GM12878 (cell line): ENCODE results near the gene KATNBL1. TPM values are rescaled to one million over a fixed set of nuclear protein-coding genes. Genes with fewer than 3 reads are reported as not detected.

Experiments used
- ATAC-seq: fragments of 200-7000 bp; cut with Tn5 transposase; 3 replicates; pipeline ENCODE4 v1.9.1; 2020; ENCODE audit warnings: mild to moderate bottlenecking, moderate library complexity
- BruUV-seq: library from RNA; stranded (reverse); fragments of 400-500 nt; replicated peaks from 2 replicates; lab custom pipeline; 2021; lab: Mats Ljungman, UMichigan
- CTCF ChIA-PET: fragments of 300-600 bp; sonication (Branson Sonifier 250); formaldehyde crosslinking; extraction: SDS; loops from one replicate; lab custom pipeline; 2021; ENCODE audit warnings: inconsistent platforms; lab: Yijun Ruan, JAX
- POLR2A ChIA-PET: fragments of 350-600 bp; formaldehyde crosslinking; extraction: SDS; loops from one replicate; lab custom pipeline; 2021; ENCODE audit warnings: inconsistent platforms; lab: Charles Lee
- RAD21 ChIA-PET: fragments of 300-600 bp; sonication (Branson Sonifier 250); formaldehyde crosslinking; loops from one replicate; lab custom pipeline; 2023; ENCODE audit warnings: antibody characterized with exemption; ENCODE audit not compliant: unreplicated experiment; lab: Charles Lee
- SMC1A ChIA-PET: fragments of 300-600 bp; sonication (Branson Sonifier 250); formaldehyde crosslinking; loops from one replicate; lab custom pipeline; 2023; ENCODE audit not compliant: unreplicated experiment, uncharacterized antibody; lab: Charles Lee
- DNase-seq: peaks from one replicate; pipeline ENCODE4 v3.0.0-alpha.2; 2011; ENCODE audit warnings: low read depth, low spot score
- FAIRE-seq: peaks from 3 replicates; lab custom pipeline; 2011; peaks lifted over from hg19 to GRCh38; lab: Jason Lieb, UNC
- H2AFZ ChIP-seq: 2 replicates; pipeline ENCODE4 v1.6.0; 2011; ENCODE audit warnings: low read depth, low read length, control low read depth; ENCODE audit not compliant: control insufficient read depth
- H3K27ac ChIP-seq: 2 replicates; pipeline ENCODE4 v1.5.1; 2011; ENCODE audit warnings: control low read depth; ENCODE audit not compliant: control insufficient read depth, insufficient read depth
- H3K27me3 ChIP-seq, 2 experiments: replicated peaks in 1 of 2; 2 replicates each; pipeline versions ENCODE4 v1.6.0 to v1.6.1; 2011; ENCODE audit warnings: low read length in 1 of 2; ENCODE audit not compliant: control insufficient read depth in 2 of 2, insufficient read depth in 2 of 2
- H3K36me3 ChIP-seq, 2 experiments: 2 replicates each; pipeline ENCODE4 v1.5.1; 2011; ENCODE audit warnings: low read length in 1 of 2; ENCODE audit not compliant: control insufficient read depth in 2 of 2, insufficient read depth in 2 of 2
- H3K4me1 ChIP-seq: 2 replicates; pipeline ENCODE4 v1.6.1; 2011; ENCODE audit warnings: mild to moderate bottlenecking, low read length, moderate library complexity, mixed read lengths; ENCODE audit not compliant: control insufficient read depth, insufficient read depth
- H3K4me2 ChIP-seq: 2 replicates; pipeline ENCODE4 v1.6.0; 2011; ENCODE audit warnings: control low read depth; ENCODE audit not compliant: control insufficient read depth, insufficient read depth
- H3K4me3 ChIP-seq: fragments of 200-600 bp; sonication (generic); 2 replicates; pipeline ENCODE4 v1.5.1; 2016
- H3K79me2 ChIP-seq: 2 replicates; pipeline ENCODE4 v1.6.0; 2011; ENCODE audit warnings: low read length; ENCODE audit not compliant: control insufficient read depth, insufficient read depth
- H3K9ac ChIP-seq: 2 replicates; pipeline ENCODE4 v1.8.0; 2011; ENCODE audit warnings: low read length, control low read depth, mixed read lengths; ENCODE audit not compliant: control insufficient read depth, insufficient read depth
- H3K9me3 ChIP-seq: replicated peaks from 3 replicates; pipeline ENCODE4 v1.5.1; 2011; ENCODE audit warnings: mild to moderate bottlenecking, low read length; ENCODE audit not compliant: control insufficient read depth, insufficient read depth
- H4K20me1 ChIP-seq: 2 replicates; pipeline ENCODE4 v1.6.0; 2011; ENCODE audit not compliant: control insufficient read depth, insufficient read depth
- IRF3 ChIP-seq: fragments of 450-650 bp; IDR thresholded peaks from 2 replicates; pipeline ENCODE4 v1.6.1; 2014; ENCODE audit warnings: mild to moderate bottlenecking
- MEF2B ChIP-seq: fragments of 450-650 bp; IDR thresholded peaks from 2 replicates; pipeline ENCODE4 v1.6.1; 2018; ENCODE audit warnings: mild to moderate bottlenecking, moderate library complexity; ENCODE audit not compliant: partially characterized antibody, poor library complexity, severe bottlenecking
- MYB ChIP-seq: fragments of 150-350 bp; IDR thresholded peaks from 2 replicates; pipeline ENCODE4 v1.6.1; 2014; ENCODE audit warnings: mild to moderate bottlenecking, low read depth, low read length, borderline replicate concordance
- NFXL1 ChIP-seq: fragments of 450-650 bp; IDR thresholded peaks from 2 replicates; pipeline ENCODE4 v1.6.1; 2017; ENCODE audit warnings: antibody characterized with exemption, mild to moderate bottlenecking, borderline replicate concordance
- RAD21 ChIP-seq: IDR thresholded peaks from 2 replicates; pipeline ENCODE4 v1.6.1; 2011; ENCODE audit warnings: mild to moderate bottlenecking, low read depth, low read length, moderate library complexity; ENCODE audit not compliant: insufficient read depth
- RFX5 ChIP-seq: IDR thresholded peaks from 2 replicates; pipeline ENCODE4 v1.6.1; 2011; ENCODE audit warnings: low read depth, low read length, improper control_type of control experiment
- SREBF1 ChIP-seq: IDR thresholded peaks from 2 replicates; pipeline ENCODE4 v1.6.1; 2012; ENCODE audit warnings: mild to moderate bottlenecking, low read length
- ZNF384 ChIP-seq: IDR thresholded peaks from 2 replicates; pipeline ENCODE4 v1.6.1; 2012; ENCODE audit warnings: low read depth, mild to moderate bottlenecking, low read length, improper control_type of control experiment, borderline replicate concordance
- WGBS: methylation state at CpG from one replicate; pipeline ENCODE4 v1.1.6; 2016; ENCODE audit warnings: low lambda C conversion rate; ENCODE audit not compliant: insufficient replicate concordance, insufficient coverage; ENCODE audit errors: missing lambda C conversion rate; 5-methylcytosine and 5-hydroxymethylcytosine counted together
- in situ Hi-C: fragments of 300-500 bp; cut with MboI; formaldehyde crosslinking; loops from 9 replicates; pipeline ENCODE4 v1.14.3; 2018; ENCODE audit warnings: mixed read lengths
- intact Hi-C: fragments of 100-400 bp; cut with micrococcal nuclease; formaldehyde crosslinking; loops from one replicate; pipeline ENCODE4 v1.14.2; 2022; ENCODE audit not compliant: unreplicated experiment
- polyA plus RNA-seq, 11 experiments: library from polyadenylated mRNA; depleted of rRNA in 4 of 11; unstranded in 6 of 11; stranded (reverse) in 5 of 11; fragments of >200 nt; fragmentation: Nextera tagmentation in 4 of 11; fragmentation: Illumina TruSeq in 1 of 11; extraction: Ambion mirVana in 4 of 11; extraction: Trizol in 1 of 11; gene quantifications; 1 replicate in 1 of 11; 2 replicates in 10 of 11; pipeline versions ENCODE4 v1.2.1 to v1.2.3, GENCODE V29; 2011 to 2016; ENCODE audit warnings: inconsistent platforms in 2 of 11, missing spikeins in 2 of 11, low read depth in 1 of 11
- total RNA-seq, 4 experiments: library from RNA; depleted of rRNA in 3 of 4; stranded (reverse); fragments of >200 nt in 3 of 4; fragmentation: Illumina TruSeq in 1 of 4; extraction: Trizol in 1 of 4; gene quantifications; 2 replicates each; pipeline versions ENCODE4 v1.2.1 to v1.2.3, GENCODE V29; 2013 to 2021
- TF ChIP-seq, protein P1 (sequence below): fragments of 150-350 bp; IDR thresholded peaks from 2 replicates; pipeline ENCODE4 v1.6.1; 2016; ENCODE audit warnings: low read depth, low read length
- TF ChIP-seq, protein P2 (sequence below): fragments of 450-650 bp; conservative IDR thresholded peaks from 2 replicates; pipeline ENCODE4 v1.6.1; 2017; ENCODE audit warnings: mild to moderate bottlenecking, moderate library complexity
- TF ChIP-seq, protein P3 (sequence below): fragments of 450-650 bp; formaldehyde crosslinking; IDR thresholded peaks from 2 replicates; pipeline ENCODE4 v1.4.0; 2020; ENCODE audit warnings: mild to moderate bottlenecking, moderate library complexity
- TF ChIP-seq, protein P4 (sequence below): fragments of 450-650 bp; IDR thresholded peaks from 2 replicates; pipeline ENCODE4 v1.6.1; 2017; ENCODE audit warnings: mild to moderate bottlenecking

KATNBL1 gene
- total and polyA plus RNA-seq, 10 of the 15 experiments (the other 5 are each of a cell fraction or from before 2014, with no cell fraction given): 7.8 to 58.8 (median 30.1) TPM

- no peak overlapping the region for H3K9ac ChIP-seq
- intact Hi-C loops: no loop called here
- H4K20me1 ChIP-seq: no peaks in the 10 kb centered on the region
- ChIA-PET POLR2A (no interaction called here), RAD21 (no interaction called here), CTCF (no interaction called here), SMC1A (no interaction called here)
- ATAC-seq (no peak), DNase-seq (no peak), FAIRE-seq (no peak)
- BruUV-seq: no TSS peak
- H3K4me2 ChIP-seq: no peak overlapping the region
- H2AFZ ChIP-seq: no peak overlapping the region
- no peak overlapping the region for H3K27ac ChIP-seq
- H3K4me1 ChIP-seq: 0 out of 2 replicates have a peak, but pooled peaks cover 3% of the 10 kb centered on the region
- no peaks in the 10 kb centered on the region for H3K36me3 ChIP-seq
- H3K4me3 ChIP-seq: no peak overlapping the region
- H3K9me3 ChIP-seq: no peaks in the 10 kb centered on the region; the same call in 2 of the 3 replicates
- in situ Hi-C loops: no loop called here
- H3K79me2 ChIP-seq: peaks cover 24% of the 10 kb centered on the region
- 100% methylated on average over 1 of the region's 1 CpG for WGBS
- no peaks in the 10 kb centered on the region for H3K27me3 ChIP-seq
- no peak for TF ChIP-seq IRF3
- no peak for TF ChIP-seq ZNF384
- TF ChIP-seq, protein P1, sequence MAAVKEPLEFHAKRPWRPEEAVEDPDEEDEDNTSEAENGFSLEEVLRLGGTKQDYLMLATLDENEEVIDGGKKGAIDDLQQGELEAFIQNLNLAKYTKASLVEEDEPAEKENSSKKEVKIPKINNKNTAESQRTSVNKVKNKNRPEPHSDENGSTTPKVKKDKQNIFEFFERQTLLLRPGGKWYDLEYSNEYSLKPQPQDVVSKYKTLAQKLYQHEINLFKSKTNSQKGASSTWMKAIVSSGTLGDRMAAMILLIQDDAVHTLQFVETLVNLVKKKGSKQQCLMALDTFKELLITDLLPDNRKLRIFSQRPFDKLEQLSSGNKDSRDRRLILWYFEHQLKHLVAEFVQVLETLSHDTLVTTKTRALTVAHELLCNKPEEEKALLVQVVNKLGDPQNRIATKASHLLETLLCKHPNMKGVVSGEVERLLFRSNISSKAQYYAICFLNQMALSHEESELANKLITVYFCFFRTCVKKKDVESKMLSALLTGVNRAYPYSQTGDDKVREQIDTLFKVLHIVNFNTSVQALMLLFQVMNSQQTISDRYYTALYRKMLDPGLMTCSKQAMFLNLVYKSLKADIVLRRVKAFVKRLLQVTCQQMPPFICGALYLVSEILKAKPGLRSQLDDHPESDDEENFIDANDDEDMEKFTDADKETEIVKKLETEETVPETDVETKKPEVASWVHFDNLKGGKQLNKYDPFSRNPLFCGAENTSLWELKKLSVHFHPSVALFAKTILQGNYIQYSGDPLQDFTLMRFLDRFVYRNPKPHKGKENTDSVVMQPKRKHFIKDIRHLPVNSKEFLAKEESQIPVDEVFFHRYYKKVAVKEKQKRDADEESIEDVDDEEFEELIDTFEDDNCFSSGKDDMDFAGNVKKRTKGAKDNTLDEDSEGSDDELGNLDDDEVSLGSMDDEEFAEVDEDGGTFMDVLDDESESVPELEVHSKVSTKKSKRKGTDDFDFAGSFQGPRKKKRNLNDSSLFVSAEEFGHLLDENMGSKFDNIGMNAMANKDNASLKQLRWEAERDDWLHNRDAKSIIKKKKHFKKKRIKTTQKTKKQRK: no peak
- TF ChIP-seq, protein P2, sequence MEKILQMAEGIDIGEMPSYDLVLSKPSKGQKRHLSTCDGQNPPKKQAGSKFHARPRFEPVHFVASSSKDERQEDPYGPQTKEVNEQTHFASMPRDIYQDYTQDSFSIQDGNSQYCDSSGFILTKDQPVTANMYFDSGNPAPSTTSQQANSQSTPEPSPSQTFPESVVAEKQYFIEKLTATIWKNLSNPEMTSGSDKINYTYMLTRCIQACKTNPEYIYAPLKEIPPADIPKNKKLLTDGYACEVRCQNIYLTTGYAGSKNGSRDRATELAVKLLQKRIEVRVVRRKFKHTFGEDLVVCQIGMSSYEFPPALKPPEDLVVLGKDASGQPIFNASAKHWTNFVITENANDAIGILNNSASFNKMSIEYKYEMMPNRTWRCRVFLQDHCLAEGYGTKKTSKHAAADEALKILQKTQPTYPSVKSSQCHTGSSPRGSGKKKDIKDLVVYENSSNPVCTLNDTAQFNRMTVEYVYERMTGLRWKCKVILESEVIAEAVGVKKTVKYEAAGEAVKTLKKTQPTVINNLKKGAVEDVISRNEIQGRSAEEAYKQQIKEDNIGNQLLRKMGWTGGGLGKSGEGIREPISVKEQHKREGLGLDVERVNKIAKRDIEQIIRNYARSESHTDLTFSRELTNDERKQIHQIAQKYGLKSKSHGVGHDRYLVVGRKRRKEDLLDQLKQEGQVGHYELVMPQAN: no peak
- no peak for TF ChIP-seq RFX5
- TF ChIP-seq, protein P3, sequence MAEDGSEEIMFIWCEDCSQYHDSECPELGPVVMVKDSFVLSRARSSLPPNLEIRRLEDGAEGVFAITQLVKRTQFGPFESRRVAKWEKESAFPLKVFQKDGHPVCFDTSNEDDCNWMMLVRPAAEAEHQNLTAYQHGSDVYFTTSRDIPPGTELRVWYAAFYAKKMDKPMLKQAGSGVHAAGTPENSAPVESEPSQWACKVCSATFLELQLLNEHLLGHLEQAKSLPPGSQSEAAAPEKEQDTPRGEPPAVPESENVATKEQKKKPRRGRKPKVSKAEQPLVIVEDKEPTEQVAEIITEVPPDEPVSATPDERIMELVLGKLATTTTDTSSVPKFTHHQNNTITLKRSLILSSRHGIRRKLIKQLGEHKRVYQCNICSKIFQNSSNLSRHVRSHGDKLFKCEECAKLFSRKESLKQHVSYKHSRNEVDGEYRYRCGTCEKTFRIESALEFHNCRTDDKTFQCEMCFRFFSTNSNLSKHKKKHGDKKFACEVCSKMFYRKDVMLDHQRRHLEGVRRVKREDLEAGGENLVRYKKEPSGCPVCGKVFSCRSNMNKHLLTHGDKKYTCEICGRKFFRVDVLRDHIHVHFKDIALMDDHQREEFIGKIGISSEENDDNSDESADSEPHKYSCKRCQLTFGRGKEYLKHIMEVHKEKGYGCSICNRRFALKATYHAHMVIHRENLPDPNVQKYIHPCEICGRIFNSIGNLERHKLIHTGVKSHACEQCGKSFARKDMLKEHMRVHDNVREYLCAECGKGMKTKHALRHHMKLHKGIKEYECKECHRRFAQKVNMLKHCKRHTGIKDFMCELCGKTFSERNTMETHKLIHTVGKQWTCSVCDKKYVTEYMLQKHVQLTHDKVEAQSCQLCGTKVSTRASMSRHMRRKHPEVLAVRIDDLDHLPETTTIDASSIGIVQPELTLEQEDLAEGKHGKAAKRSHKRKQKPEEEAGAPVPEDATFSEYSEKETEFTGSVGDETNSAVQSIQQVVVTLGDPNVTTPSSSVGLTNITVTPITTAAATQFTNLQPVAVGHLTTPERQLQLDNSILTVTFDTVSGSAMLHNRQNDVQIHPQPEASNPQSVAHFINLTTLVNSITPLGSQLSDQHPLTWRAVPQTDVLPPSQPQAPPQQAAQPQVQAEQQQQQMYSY (CRISPR knock-in tag): no peak
- no peak for TF ChIP-seq MYB
- TF ChIP-seq, protein P4, sequence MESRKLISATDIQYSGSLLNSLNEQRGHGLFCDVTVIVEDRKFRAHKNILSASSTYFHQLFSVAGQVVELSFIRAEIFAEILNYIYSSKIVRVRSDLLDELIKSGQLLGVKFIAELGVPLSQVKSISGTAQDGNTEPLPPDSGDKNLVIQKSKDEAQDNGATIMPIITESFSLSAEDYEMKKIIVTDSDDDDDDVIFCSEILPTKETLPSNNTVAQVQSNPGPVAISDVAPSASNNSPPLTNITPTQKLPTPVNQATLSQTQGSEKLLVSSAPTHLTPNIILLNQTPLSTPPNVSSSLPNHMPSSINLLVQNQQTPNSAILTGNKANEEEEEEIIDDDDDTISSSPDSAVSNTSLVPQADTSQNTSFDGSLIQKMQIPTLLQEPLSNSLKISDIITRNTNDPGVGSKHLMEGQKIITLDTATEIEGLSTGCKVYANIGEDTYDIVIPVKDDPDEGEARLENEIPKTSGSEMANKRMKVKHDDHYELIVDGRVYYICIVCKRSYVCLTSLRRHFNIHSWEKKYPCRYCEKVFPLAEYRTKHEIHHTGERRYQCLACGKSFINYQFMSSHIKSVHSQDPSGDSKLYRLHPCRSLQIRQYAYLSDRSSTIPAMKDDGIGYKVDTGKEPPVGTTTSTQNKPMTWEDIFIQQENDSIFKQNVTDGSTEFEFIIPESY: no peak
- TF ChIP-seq RAD21: no peak
- no peak for TF ChIP-seq SREBF1
- no peak for TF ChIP-seq MEF2B
- no peak for TF ChIP-seq NFXL1
Measured at GRCh38 chr15:34203936-34204335, 6.0 kb downstream of the KATNBL1 start.
